GM19438 (cell line): ENCODE results near the gene ZNF282.

ENCODE experiments used
- ATAC-seq: cut with Tn5 transposase; IDR thresholded peaks from one replicate; pipeline ENCODE4 v1.9.1; 2021; ENCODE audit warnings: low read depth; ENCODE audit not compliant: unreplicated experiment

Gene ZNF282

GRCh38 chr7:149188637-149189259 lies 6.6 kb upstream of the ZNF282 start:
- ATAC-seq = no peak

DNA sequence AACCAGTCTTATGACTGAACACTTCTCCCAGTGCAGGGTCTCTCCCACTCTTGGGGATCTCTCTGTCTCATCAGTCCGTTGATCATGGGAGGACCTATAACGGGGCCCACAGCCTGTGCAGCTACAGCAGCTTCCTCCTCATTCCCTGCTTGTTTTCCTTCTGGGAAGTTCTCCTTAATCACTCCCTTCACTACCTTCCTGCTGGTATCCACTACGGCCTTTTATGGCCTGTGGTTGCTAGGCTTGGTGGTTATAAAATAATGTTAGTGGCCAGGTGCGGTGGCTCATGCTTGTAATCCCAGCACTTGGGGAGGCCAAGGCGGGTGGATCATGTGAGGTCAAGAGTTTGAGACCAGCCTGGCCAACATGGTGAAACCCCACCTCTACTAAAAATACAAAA lies 3.5 kb upstream of the ZNF282 start:
- no peak for ATAC-seq

DNA sequence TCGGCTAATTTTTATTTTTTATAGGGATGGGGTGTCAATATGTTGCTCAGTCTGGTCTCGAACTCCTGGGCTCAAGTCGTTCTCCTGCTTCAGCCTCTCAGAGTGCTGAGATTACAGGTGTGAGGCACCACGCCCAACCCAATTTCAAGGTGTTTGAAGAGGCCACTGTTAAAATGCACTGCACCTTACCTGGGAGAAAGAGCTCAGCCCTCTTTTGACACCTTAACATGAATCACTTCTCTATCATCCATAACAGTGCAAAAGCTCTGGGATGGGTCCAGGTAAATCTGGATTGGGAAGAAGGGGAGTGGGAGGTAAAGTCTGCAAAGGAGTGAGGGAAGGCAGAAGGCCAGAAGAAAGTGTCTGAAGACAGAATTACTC lies 557 bp upstream of the ZNF282 start:
- ATAC-seq = no peak

- peak; percentile 17 for ATAC-seq
Observed at GRCh38 chr7:149196151-149196704, 882 bp downstream of the ZNF282 start.

GRCh38 chr7:149196705-149197171 lies 1.4 kb downstream of the ZNF282 start:
- no peak for ATAC-seq

DNA sequence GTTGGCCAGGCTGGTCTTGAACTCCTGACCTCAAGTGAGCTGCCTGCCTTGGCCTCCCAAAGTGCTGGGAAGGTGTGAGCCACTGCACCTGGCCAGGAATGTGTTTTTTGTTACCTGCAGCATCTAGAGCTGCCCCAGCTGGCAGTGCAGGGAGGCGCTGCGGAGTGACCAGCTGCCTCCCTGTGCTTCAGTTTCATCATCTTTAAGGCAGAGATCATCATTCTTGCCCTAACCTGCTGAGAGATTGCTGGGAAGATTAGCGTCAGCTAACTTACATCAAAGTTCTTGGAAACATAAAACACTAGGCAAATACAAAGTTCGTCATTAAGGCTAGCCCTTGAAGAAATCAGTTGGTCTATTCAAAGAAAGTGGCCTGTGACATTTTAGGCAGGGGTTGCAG lies 2.3 kb downstream of the ZNF282 start:
- no peak for ATAC-seq

DNA sequence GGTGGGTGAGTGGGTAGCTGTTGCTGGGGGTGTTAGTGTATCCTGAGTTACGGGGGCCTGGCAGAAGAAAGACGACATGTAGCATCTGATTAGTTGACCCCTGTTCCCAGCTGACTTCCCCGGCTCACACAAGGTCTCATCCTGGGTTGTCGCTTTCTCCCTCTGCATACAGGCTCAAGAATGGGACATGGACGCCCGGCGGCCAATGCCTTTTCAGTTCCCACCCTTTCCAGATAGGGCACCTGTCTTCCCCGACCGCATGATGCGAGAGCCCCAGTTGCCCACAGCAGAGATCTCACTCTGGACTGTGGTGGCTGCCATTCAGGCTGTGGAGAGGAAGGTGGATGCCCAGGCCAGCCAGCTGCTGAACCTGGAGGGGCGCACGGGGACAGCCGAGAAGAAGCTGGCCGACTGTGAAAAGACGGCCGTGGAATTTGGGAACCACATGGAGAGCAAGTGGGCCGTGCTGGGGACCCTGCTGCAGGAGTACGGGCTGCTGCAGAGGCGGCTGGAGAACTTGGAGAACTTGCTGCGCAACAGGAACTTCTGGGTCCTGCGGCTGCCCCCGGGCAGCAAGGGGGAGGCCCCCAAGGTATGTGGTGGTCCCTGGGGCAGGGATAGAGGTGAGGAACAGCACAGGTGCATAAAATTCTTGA lies 2.9 kb downstream of the ZNF282 start:
- ATAC-seq = no peak

DNA sequence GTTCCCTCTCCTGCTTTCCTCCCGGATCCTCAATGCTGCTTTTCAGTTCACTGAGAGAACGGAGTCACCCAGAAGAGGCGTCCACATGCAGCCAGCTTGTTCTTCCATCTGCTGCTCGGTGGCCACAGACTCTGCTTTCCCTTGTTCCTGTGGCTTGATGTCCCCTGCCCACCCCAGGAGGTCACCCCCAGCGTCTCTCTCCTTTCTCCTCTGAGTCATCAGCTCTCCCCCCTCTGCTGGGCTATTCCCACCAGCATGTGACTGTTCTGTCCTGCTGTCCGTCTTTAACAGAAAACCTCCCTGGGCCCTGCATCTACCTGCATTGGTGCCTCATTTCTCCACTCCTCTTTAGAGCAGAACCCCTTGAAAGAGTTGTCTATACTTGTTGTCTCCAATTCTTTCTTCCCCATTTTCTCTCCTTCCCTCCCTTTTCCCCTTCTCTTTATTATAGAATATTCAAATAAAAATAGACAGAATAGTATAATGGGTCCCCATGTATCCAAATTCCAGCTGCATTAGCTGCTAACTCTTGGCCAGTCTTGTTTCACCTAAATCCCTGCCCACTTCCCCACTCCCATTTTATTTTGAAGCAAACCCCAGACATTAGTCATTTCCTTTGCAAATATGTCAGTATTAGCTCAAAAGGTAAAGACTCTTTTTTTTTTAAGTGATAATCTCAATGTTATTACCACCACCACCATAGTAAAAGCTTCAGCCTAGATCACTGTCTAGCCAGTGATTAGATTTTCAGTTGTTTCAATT lies 4.1 kb downstream of the ZNF282 start:
- ATAC-seq = no peak

- ATAC-seq = no peak
Observed at GRCh38 chr7:149202831-149203231, 7.5 kb downstream of the ZNF282 start.

GRCh38 chr7:149205690-149206381 lies 10.5 kb downstream of the ZNF282 start:
- no peak for ATAC-seq

DNA sequence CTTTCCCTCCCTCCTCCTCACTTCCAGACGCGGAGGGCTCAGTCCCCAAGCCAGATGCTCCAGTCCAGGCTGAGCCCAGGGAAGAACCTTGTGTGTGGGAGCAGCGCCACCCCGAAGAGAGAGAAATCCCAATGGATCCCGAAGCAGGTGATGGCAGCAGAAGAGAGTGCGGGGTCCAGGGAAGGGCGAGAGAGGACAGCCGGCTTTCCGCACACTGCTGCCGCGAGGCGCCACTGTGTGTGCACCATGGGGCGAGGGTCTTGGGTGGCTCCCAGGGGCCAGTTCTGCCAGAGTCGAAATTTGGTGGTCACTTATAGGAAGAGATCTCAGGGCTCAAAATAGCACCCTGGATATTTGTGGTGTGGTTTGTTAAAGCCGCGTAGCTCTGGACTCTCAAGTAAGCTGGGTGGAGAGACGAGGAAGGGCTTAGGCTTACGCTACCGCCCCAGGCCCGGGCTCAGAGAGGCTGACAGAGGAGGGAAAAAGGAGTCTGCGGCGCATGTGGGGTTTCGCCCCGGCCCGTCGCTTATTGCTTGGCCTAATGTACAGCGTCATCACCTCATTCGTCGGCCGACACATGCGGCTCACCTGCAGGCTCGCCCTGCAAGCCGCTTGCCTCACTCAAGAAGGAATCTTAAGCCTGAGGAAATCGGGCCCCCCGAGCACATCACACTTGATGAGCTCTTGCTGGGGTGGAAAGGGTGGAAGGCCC lies 12.1 kb downstream of the ZNF282 start:
- no peak for ATAC-seq

DNA sequence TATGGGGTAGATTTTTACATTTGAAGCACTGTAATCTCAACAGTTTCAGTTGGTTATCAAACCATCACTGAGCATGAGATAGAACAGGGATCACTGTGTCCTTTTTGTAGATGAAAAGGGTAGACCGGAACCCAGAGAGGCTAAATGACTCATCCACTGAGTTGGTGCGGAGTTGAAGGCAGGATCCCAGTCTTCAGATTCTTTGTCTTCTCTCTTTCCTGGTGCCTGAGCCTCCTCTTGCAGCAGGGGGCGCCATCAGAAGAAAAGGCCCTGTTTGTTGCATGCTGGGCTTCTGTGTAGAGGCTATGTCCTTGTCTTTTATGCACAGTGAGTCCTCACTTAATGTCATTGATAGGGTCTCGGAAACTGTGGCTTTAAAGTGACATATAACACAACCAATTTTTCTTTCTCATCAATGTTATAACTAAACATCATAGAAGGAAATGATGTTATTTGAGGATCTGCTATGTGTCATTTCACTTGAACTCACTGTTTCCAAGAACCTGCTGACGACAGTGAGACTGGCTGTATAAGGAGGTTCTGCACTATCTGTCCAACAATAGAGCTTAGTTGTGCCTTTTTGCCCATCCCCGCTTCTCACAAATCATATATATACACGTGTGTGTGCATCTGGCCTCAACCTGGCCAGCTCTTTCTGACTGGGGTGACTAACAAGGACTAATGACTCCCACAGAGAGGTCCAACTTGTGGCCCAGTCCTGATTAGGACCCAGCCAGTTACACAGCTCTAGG lies 14.3 kb downstream of the ZNF282 start:
- ATAC-seq = no peak

DNA sequence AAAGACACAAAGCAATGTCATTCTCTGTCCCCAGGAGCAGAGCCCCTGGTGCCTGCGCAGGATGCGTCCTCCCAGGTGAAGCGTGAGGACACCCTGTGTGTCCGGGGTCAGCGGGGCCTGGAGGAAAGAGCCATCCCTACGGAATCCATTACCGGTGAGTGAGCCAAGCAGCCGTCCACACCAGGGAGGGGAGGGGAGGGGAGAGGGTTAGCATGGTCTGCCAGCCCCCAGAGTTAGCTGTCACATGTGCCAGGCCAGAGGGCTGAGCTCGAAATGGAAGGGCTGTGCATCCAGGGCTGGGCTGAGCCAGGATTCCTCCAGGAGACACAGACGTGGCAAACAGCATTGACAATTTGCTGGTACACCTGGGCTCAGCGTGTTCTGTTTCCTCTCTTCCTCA lies 15.2 kb downstream of the ZNF282 start:
- no peak for ATAC-seq

GRCh38 chr7:149214020-149214720 lies 18.8 kb downstream of the ZNF282 start:
- ATAC-seq = no peak

DNA sequence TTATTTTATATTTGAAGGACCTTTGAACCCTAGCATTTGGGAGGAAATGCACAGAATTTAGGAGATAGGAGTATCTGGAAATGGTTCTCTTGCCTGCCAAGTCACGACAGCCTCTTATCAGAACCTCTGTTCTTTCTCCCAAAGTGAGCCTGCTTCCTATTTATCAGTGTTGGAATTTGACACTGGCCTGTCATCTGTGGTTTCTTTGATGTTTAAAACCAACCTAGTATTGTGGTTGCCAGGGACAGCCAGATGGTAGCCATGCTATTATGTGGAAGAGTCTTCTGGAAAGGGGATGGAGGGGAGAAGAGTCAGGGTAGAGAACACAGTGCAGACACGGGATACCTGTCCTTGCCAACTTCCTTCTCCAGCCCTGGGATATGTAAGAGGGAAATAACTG lies 21.1 kb downstream of the ZNF282 start:
- no peak for ATAC-seq

GRCh38 chr7:149217570-149217969 lies 22.2 kb downstream of the ZNF282 start:
- ATAC-seq = no peak

DNA sequence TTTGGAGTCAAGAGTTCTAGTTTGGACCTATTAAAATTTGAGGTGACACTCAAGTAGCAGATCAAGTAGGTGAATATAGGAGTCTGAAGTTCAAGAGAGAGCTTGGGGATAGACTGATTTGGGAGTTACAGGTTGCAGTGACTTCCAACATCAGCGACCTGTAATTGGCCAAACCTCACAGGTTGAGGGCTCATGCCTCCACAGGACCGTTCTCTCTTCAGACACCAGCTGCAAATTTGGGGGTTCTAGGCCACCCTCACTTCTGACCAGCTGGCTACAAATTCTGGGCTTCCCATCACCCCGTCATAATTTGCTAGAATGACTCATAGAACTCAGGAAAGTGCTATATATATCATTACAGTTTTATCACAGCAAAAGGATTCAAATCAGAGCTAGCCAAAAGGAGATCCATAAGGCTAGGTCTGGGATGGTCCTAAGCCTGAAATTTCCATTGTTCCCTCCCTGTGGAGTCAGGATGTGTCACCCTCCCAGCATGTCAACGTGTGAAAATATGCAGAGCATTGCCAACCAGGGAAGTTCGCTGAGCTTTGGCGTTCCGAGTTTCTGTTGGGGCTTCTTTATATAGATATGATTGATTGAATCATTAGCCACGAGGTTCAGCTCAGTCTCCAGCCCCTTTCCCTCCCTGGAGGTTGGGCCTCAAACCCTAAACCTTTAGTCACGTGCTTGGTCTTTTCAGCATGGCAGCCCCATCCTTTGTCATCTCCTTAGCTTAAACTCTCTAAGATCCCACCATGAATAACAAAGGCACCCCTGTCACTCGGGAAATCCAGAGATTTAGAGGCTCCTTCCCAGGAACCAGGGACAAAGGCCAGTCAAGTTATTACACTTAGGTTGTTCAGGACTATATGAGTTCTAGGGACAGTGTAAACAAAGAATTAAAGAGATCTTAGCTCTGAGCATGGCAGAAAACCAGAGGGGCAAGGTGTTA lies 23.4 kb downstream of the ZNF282 start:
- ATAC-seq = no peak

GRCh38 chr7:149220534-149220933 lies 25.2 kb downstream of the ZNF282 start:
- ATAC-seq = no peak
